NCI-H2196 (cell line): ENCODE results near the gene SYNC.
A peak's percentile ranks its signal among the peaks of the same experiment; 100 is the strongest.
"Not testable (repeated sequence)": the region's sequence is repeated elsewhere in the genome, so short reads cannot be mapped to it uniquely, and the experiment has no call there.

Source experiments
- DNase-seq: peaks from one replicate; lab custom pipeline; 2025; ENCODE audit not compliant: unreplicated experiment; lab: John Stamatoyannopoulos, UW

Gene SYNC

GRCh38 chr1:32724678-32725614 is 22.4 kb upstream of the SYNC start:
- DNase-seq, result peak; percentile 30

GRCh38 chr1:32719681-32720275 is 17.2 kb upstream of the SYNC start:
- DNase-seq, result no peak

GRCh38 chr1:32718527-32718926 is 16.0 kb upstream of the SYNC start:
- no peak for DNase-seq

- no peak for DNase-seq
Measured at GRCh38 chr1:32718036-32718435, 15.5 kb upstream of the SYNC start.

DNA sequence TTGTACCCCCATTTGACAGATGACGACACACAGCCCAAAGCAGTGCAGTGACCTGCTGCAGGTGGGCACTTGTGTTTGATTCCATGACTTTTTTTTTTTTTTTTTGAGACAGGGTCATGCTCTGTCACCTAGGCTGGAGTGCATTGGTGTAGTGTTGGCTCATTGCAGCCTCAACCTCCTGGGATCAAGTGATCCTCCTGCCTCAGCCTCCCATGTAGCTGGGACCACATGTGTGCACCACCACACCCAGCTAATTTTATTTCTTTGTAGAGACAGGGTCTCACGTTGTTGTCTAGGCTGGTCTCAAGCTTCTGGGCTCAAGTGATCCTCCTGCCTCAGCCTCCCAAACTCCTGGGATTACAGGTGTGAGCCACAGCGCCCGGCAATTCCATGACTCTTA is 14.9 kb upstream of the SYNC start:
- DNase-seq, result no peak

DNA sequence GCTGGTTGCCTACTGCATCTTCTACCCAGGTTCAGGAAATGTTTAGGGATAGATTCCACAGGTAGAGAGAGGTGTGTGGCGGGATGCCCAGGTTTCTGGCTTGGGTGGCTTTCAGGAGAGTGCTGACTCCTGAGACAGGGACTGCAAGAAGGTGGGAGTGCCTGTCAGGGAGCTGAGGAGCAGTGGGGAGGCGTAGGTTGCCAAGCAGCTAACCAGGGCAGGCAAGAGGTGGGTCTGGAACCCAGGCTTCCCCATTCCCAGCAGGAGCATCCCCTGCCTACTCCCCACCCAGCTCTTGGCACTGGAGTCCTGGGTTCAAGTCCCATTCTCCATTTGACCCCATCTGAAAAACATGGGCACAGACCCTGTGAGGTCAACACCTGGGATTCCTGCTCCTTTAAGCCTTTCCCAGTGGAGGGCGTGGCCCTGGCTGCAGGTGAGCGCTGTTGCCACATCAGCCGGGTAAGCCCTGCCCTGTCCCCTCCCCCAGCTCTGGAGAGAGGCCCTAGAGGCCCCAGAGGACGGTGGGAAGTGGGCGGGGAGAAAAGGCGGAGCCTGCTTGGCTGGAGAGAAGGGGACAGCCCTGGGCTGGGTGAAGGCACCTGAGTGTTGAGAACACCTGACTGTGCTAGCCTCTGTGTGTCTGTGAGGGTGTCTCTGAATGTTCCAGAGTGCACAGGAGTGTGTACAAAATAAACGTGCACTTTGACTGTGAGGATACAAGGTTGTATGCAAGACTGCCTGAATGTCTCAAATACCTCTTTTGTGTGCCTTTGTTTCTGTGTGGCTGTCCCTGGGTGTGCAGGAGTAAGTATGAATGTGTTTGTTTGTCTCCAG is 14.0 kb upstream of the SYNC start:
- peak; percentile 98 for DNase-seq

DNA sequence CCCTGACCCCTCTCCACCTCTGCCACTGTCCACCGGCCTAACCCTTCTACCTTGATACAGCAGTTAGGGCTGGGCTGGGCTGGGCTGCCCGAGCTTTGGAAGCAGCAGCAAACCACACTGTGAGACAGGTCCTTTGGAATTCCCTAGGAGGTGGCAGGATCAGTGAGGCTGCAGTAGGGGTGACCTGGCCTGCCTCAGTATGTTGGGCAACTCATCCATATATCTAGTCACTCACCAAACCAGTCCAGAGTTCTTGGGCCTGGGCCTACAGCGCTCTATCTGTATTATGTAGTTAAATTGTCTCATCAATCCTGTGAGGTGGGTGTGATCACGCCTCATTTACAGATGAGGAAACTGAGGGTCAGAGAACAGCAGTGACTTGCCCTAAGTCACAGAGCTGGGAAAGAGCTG is 13.3 kb upstream of the SYNC start:
- DNase-seq, result no peak

GRCh38 chr1:32714277-32714676 is 11.7 kb upstream of the SYNC start:
- DNase-seq, result no peak

DNA sequence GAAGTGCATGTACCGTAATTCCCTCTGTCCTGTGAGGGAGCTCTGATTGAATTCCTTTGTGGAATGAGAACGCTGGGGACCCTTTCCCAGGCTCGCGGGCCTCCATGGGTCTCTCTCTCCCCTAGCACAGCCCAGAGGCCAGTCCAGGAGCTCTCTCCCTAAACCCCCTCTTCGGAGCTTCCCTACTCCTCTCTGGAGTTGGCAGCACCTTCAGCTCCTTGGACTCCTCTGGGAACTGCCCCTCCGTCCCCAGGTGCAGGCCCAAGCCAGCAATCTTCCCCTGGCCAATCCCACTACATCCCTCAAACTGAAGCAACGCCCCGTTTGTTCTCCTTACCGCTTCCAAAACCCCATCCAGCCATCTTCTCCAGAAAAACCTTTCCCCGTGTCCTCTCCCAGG is 10.5 kb upstream of the SYNC start:
- no peak for DNase-seq

- not testable (repeated sequence) for DNase-seq
Measured at GRCh38 chr1:32711221-32711620, 8.7 kb upstream of the SYNC start.

DNA sequence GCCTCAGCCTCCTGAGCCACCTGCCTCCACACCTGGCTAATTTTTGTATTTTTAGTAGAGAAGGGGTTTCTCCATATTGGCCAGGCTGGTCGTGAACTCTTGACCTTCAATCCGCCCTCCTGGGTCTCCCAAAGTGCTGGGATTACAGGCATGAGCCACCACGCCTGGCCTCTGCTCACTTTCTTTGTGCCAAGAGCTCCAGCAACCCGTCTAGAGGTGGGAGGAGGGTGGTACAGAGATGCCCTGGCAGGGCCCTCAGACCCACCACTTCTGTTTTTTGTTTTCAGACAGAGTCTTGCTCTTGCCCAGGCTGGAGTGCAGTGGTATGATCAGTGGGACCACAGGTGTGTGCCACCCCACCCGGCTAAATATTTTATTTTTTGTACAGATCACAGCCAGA is 6.9 kb upstream of the SYNC start:
- no peak for DNase-seq

DNA sequence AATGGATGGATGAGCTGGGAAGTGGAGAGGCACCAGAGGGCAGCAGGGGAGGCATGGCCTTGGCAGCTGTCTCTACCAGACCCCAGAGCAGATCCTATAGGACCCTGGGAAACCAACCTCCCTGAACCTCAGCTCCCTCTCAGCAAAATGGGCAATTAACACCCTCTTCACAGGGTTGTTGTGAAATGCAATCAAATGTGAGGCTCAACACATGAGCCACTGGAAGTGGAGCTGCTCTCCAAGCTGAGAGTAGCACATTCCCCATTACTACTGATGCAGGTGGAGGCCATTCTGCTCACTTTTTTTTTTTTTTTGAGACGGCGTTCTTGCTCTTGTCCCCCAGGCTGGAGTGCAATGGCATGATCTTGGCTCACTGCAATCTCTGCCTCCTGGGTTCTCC is 6.5 kb upstream of the SYNC start:
- DNase-seq, result no peak

- DNase-seq, result no peak
Measured at GRCh38 chr1:32706491-32706890, 3.9 kb upstream of the SYNC start.

- DNase-seq, result no peak
Measured at GRCh38 chr1:32705516-32705915, 2.9 kb upstream of the SYNC start.

DNA sequence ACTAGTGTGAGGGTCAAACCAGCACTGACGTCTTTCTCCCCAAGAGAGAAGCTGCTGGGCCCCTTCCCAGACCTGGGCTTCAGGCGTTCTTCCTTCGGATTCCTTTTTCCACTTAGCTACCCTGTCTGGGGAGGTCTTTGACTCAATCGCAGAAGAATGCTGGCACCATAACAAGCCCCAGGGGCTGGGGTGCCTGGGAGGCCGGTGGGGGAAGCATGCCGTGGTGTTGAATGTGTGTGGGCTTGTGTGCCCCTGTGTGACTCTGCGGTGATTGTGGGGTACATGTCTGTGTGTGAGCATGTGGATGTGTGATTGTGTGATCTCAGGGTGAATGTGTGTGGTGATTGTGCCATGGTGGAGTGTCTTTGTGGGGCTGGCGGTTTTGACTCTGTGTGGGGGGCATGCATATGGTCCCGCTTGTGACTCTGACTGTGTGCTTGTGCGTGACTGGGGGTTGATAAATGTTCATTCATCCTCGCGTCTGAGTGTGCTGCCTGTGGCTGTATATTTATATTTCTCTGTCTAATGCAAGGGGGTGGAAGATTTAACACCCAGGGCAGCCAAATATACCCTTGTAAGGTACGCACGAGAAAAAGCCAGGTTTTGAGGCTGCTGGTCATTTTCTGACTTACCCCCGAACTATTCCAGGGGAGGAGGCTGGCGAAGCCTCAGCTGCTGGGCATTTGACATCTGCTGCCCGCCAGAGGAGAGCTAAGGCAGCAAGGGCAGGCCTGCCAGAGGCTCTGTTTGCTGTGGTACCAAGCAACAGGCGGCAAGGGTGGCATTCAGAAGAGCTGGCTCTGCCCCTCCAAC is 1.1 kb upstream of the SYNC start:
- no peak for DNase-seq

DNA sequence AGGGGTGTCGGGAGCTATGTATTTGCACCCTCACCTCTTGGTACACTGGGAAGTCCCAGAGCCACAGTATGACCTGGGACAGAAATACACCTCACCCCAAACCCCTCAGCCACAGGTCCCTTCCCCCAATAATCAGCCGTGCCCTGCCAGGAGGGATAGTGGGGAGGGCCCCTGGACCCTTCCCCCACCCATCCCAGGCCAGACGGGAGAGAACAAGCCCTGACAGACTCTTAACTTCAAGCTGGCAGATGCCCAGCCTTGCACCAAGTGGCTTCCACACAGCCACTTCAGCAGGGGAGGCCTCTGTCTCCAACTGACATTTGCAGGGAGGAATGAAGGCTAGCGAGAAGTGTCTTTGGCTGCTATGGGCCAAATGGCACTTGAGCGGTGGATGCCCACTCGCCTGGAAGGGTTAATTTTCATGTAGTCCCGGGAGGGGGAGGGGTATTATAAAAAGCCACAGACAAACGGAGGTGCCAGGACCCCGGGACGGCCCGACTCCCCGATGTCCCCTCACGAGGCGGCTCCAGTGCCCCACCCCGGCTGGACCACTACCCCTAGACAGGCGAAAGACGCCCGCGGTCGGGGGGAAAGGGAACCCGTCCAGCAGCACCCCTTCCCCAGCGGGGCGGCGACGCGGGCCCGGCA is 495 bp downstream of the SYNC start:
- peak; percentile 28 for DNase-seq

- DNase-seq, result no peak
Measured at GRCh38 chr1:32701421-32701911, 1.1 kb downstream of the SYNC start.

- not testable (repeated sequence) for DNase-seq
Measured at GRCh38 chr1:32696996-32697395, 5.6 kb downstream of the SYNC start.

DNA sequence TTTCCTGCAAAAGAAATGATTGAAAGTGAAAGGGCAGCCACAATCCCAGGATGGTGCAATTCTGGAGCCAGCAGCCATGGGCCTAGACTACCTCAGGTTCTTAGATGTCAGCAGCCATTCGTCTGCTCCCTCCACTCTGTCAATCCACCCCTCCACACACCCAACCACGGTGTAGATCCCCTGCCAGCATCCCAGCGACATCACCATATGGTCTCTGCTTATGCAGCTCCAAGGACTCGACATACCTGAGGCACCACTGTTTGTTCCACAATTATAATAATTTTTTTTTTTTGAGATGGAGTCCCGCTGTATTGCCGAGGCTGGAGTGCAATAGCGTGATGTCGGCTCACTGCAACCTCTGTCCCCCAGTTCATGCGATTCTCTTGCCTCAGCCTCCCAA is 6.5 kb downstream of the SYNC start:
- no peak for DNase-seq
